Measurements from ENCODE around the gene TSC22D2. TPM values are rescaled to one million over a fixed set of nuclear protein-coding genes. Genes with fewer than 3 reads are reported as not detected.

TSC22D2 gene
- total RNA-seq, 1 donor from 2014 or later, result 116 TPM

DNA sequence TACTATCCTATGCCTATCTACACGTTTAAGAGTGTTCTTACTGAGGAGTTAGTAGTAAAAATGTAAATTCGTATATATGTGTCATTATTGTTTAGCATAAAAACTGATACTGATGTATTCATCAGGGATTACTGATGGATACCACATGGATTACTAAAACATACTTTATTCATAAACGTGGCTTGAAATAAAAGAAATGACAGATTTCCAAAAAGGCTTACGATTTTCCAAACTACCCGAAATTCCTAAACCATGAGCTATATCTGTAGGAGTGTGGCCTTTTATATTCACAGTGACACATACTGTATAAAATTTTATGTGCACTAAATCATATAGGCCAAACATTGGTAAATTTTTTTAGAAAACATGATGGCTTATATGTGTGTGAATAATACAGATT is 6.9 kb downstream of the TSC22D2 start:
- peaks cover 98% of the 10 kb centered on the region for H4K20me1 ChIP-seq (ENCODE audit: insufficient read depth, low read length)
- TF ChIP-seq CTCF (IDR thresholded peaks at IDR 0.05; ENCODE audit: insufficient read depth, low read depth, low read length) (no peak), EZH2 (IDR thresholded peaks at IDR 0.05; ENCODE audit: insufficient read depth, low read length) (no peak)
- H3K9me3 ChIP-seq (ENCODE audit: insufficient read depth, low read depth, low read length), result no peaks in the 10 kb centered on the region
- peak overlapping the region; percentile 91 for H3K4me3 Mint-ChIP-seq (ENCODE audit: unreplicated experiment)
- peaks cover 25% of the 10 kb centered on the region for H3K4me1 ChIP-seq (ENCODE audit: insufficient read depth, low read length)
- H3K27me3 ChIP-seq (ENCODE audit: insufficient read depth, low read length), result no peaks in the 10 kb centered on the region
- H3K27me3 Mint-ChIP-seq (ENCODE audit: low read depth, unreplicated experiment), result no peaks in the 10 kb centered on the region
- DNase-seq (ENCODE audit: low read depth), result peak; percentile 47
- peak overlapping the region; percentile 82 for H3K27ac Mint-ChIP-seq (ENCODE audit: unreplicated experiment)
- peak overlapping the region; percentile 75 for H3K27ac ChIP-seq (ENCODE audit: low read depth, low read length)
- no peaks in the 10 kb centered on the region for H3K36me3 ChIP-seq (ENCODE audit: insufficient read depth, low read length)
- H3K9me3 Mint-ChIP-seq (ENCODE audit: unreplicated experiment), result no peaks in the 10 kb centered on the region
- no peak for FAIRE-seq
- H2AFZ ChIP-seq (ENCODE audit: low read depth, low read length), result no peak overlapping the region
- H3K4me2 ChIP-seq (ENCODE audit: low read length), result peak overlapping the region; percentile 97
- peak overlapping the region; percentile 98 for H3K9ac ChIP-seq (ENCODE audit: low read length)
- H3K4me1 Mint-ChIP-seq (ENCODE audit: low read depth, unreplicated experiment), result peaks cover 29% of the 10 kb centered on the region
- peak overlapping the region; percentile 97 for H3K4me3 ChIP-seq (ENCODE audit: insufficient read depth, low read depth, low read length)
- peaks cover 36% of the 10 kb centered on the region for H3K36me3 Mint-ChIP-seq (ENCODE audit: low read depth, unreplicated experiment)
- H3K79me2 ChIP-seq (ENCODE audit: insufficient read depth, low read length), result peaks cover 100% of the 10 kb centered on the region

DNA sequence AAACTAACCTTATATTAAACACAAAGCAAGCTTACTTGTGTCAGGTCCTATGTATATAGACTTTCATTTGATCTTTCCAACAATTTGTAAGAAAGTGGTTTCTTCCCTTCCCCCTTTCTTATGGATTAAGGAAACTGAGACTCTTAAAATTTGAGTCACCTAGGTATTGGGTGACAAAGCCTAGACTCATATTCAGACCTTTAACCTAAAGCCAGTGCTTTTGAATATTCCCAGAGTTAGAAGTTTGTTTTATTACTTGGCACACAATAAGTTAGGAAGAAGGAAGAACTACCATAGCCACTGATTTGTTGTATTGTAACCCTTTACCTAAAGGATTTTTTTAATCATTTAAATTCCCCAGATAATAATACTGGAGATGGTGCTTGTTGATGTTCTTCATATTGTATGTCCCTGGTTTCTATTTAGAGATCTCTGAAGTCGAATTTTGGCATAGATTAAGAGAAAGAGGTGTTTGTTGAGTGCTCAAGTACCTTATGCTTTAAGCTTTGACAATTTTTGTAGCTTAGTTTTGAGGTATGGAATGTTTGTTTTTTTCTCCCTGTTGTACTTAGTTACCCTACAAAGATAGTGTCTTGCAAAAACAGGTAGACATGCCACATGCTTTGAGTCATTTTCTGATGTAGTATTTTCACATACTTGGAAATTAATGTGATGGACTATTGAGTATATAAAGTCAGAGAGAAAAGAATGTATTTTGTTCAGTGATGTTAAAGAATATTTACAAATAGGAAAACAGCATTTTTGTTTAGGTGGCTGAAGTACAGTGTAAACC is 11.2 kb downstream of the TSC22D2 start:
- Histone ChIP-seq H3K9me3 (ENCODE audit: insufficient read depth, low read depth, low read length) (no peaks in the 10 kb centered on the region), H3K9ac (ENCODE audit: low read length) (no peak overlapping the region), H3K27ac (ENCODE audit: low read depth, low read length) (peak overlapping the region; percentile 3), H3K4me2 (ENCODE audit: low read length) (peak overlapping the region; percentile 73), H3K4me3 (ENCODE audit: insufficient read depth, low read depth, low read length) (peak overlapping the region; percentile 15), H4K20me1 (ENCODE audit: insufficient read depth, low read length) (peaks cover 94% of the 10 kb centered on the region), H3K36me3 (ENCODE audit: insufficient read depth, low read length) (no peaks in the 10 kb centered on the region), H3K27me3 (ENCODE audit: insufficient read depth, low read length) (no peaks in the 10 kb centered on the region), H3K4me1 (ENCODE audit: insufficient read depth, low read length) (peaks cover 30% of the 10 kb centered on the region), H2AFZ (ENCODE audit: low read depth, low read length) (no peak overlapping the region), H3K79me2 (ENCODE audit: insufficient read depth, low read length) (peaks cover 100% of the 10 kb centered on the region)
- Mint-ChIP-seq H3K27ac (ENCODE audit: unreplicated experiment) (peak overlapping the region; percentile 37), H3K36me3 (ENCODE audit: low read depth, unreplicated experiment) (peaks cover 12% of the 10 kb centered on the region), H3K27me3 (ENCODE audit: low read depth, unreplicated experiment) (no peaks in the 10 kb centered on the region), H3K9me3 (ENCODE audit: unreplicated experiment) (no peaks in the 10 kb centered on the region), H3K4me3 (ENCODE audit: unreplicated experiment) (peak overlapping the region; percentile 84), H3K4me1 (ENCODE audit: low read depth, unreplicated experiment) (peaks cover 53% of the 10 kb centered on the region)
- no peak for FAIRE-seq
- peak; percentile 27 for DNase-seq (ENCODE audit: low read depth)
- TF ChIP-seq CTCF (IDR thresholded peaks at IDR 0.05; ENCODE audit: insufficient read depth, low read depth, low read length) (no peak), EZH2 (IDR thresholded peaks at IDR 0.05; ENCODE audit: insufficient read depth, low read length) (no peak)

- Histone ChIP-seq H3K27ac (ENCODE audit: low read depth, low read length) (no peak overlapping the region), H2AFZ (ENCODE audit: low read depth, low read length) (no peak overlapping the region), H3K79me2 (ENCODE audit: insufficient read depth, low read length) (peaks cover 100% of the 10 kb centered on the region), H3K4me2 (ENCODE audit: low read length) (peak overlapping the region; percentile 7), H3K4me3 (ENCODE audit: insufficient read depth, low read depth, low read length) (no peak overlapping the region), H3K9me3 (ENCODE audit: insufficient read depth, low read depth, low read length) (no peaks in the 10 kb centered on the region), H3K36me3 (ENCODE audit: insufficient read depth, low read length) (no peaks in the 10 kb centered on the region), H3K9ac (ENCODE audit: low read length) (no peak overlapping the region), H4K20me1 (ENCODE audit: insufficient read depth, low read length) (peaks cover 92% of the 10 kb centered on the region), H3K27me3 (ENCODE audit: insufficient read depth, low read length) (no peaks in the 10 kb centered on the region), H3K4me1 (ENCODE audit: insufficient read depth, low read length) (peaks cover 27% of the 10 kb centered on the region)
- H3K4me1 Mint-ChIP-seq (ENCODE audit: low read depth, unreplicated experiment), result peaks cover 52% of the 10 kb centered on the region
- H3K27ac Mint-ChIP-seq (ENCODE audit: unreplicated experiment), result peak overlapping the region; percentile 20
- H3K4me3 Mint-ChIP-seq (ENCODE audit: unreplicated experiment), result peak overlapping the region; percentile 84
- H3K36me3 Mint-ChIP-seq (ENCODE audit: low read depth, unreplicated experiment), result peaks cover 9% of the 10 kb centered on the region
- H3K27me3 Mint-ChIP-seq (ENCODE audit: low read depth, unreplicated experiment), result no peaks in the 10 kb centered on the region
- no peaks in the 10 kb centered on the region for H3K9me3 Mint-ChIP-seq (ENCODE audit: unreplicated experiment)
- TF ChIP-seq CTCF (IDR thresholded peaks at IDR 0.05; ENCODE audit: insufficient read depth, low read depth, low read length) (no peak), EZH2 (IDR thresholded peaks at IDR 0.05; ENCODE audit: insufficient read depth, low read length) (no peak)
- no peak for DNase-seq (ENCODE audit: low read depth)
- FAIRE-seq, result no peak
These were observed 11.9 kb downstream of the TSC22D2 start for GRCh38 chr3:150419959-150420358.
